AG08396 (cell line): ENCODE measurements around the gene RBM19.

Experiments used
- DNase-seq: peaks from one replicate; pipeline ENCODE4 v3.0.0; 2012; ENCODE audit warnings: low spot score, mixed read lengths

RBM19 gene

GRCh38 chr12:113955109-113955970, 10.8 kb downstream of the RBM19 start:
- DNase-seq: no peak

- DNase-seq: no peak
Observed at GRCh38 chr12:113954547-113954946, 11.6 kb downstream of the RBM19 start.

GRCh38 chr12:113950873-113951272, 15.3 kb downstream of the RBM19 start:
- DNase-seq: no peak

- no peak for DNase-seq
Observed at GRCh38 chr12:113949321-113950305, 16.5 kb downstream of the RBM19 start.

GRCh38 chr12:113948151-113948914, 17.8 kb downstream of the RBM19 start:
- DNase-seq: no peak

GRCh38 chr12:113946175-113946574, 19.9 kb downstream of the RBM19 start:
- no peak for DNase-seq

- no peak for DNase-seq
Observed at GRCh38 chr12:113945174-113946173, 20.7 kb downstream of the RBM19 start.

- no peak for DNase-seq
Observed at GRCh38 chr12:113942209-113942608, 23.9 kb downstream of the RBM19 start.

GRCh38 chr12:113941208-113941486, 25.0 kb downstream of the RBM19 start:
- no peak for DNase-seq

GRCh38 chr12:113940357-113941207, 25.5 kb downstream of the RBM19 start:
- DNase-seq: no peak

GRCh38 chr12:113939867-113940266, 26.3 kb downstream of the RBM19 start:
- DNase-seq: no peak

- no peak for DNase-seq
Observed at GRCh38 chr12:113938471-113938870, 27.7 kb downstream of the RBM19 start.

- no peak for DNase-seq
Observed at GRCh38 chr12:113936460-113936859, 29.7 kb downstream of the RBM19 start.

- DNase-seq: no peak
Observed at GRCh38 chr12:113935459-113935858, 30.7 kb downstream of the RBM19 start.

GRCh38 chr12:113934946-113935345, 31.2 kb downstream of the RBM19 start:
- no peak for DNase-seq

GRCh38 chr12:113934060-113934814, 31.9 kb downstream of the RBM19 start:
- no peak for DNase-seq

- DNase-seq: no peak
Observed at GRCh38 chr12:113933201-113933786, 32.8 kb downstream of the RBM19 start.

- DNase-seq: no peak
Observed at GRCh38 chr12:113932381-113933196, 33.5 kb downstream of the RBM19 start.
